22Rv1 (cell line): ENCODE data around the gene CRYBB2.
"Not testable (repeated sequence)": the region's sequence is repeated elsewhere in the genome, so short reads cannot be mapped to it uniquely, and the experiment has no call there.

Experiments used
- CTCF ChIP-seq: fragments of 450-650 bp; IDR thresholded peaks from 2 replicates; pipeline ENCODE4 v1.5.1; 2017; ENCODE audit warnings: mild to moderate bottlenecking
- ZFX ChIP-seq: fragments of 450-650 bp; IDR thresholded peaks from 2 replicates; pipeline ENCODE4 v1.6.1; 2017; ENCODE audit warnings: antibody characterized with exemption, borderline replicate concordance

GRCh38 chr22:25230760-25231159 lies 11.3 kb downstream of the CRYBB2 start:
- not testable (repeated sequence) for TF ChIP-seq CTCF, ZFX
